Erythroblast (primary cell): ENCODE data around the gene ST6GALNAC2.

Experiments
- GATA1 ChIP-seq: IDR thresholded peaks from 2 replicates; pipeline ENCODE4 v1.6.1; 2011; ENCODE audit warnings: low read depth, mild to moderate bottlenecking, control low read depth, low read length, moderate library complexity
- POLR2A ChIP-seq: IDR thresholded peaks from 2 replicates; pipeline ENCODE4 v1.6.1; 2011; ENCODE audit warnings: mild to moderate bottlenecking, low read length

DNA sequence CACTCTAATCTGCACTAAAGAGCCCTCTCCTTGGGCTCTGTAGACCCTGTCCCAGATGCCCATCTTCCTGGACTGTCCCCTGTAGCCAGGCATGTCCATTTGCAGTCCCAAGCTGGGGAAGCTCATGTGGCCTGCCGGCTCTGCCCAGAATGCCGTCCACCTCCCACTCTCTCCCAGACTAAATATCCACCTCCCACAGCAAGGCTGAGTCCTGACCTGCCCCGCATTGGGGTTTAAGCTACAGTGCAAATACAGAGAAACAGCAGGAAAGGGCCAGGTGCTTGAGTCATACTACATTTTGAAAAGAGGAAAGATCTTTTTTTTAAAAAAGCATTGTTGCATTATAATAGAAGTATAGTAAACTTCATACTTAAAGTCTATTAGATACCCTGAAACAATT is 3.0 kb downstream of the ST6GALNAC2 start:
- TF ChIP-seq POLR2A, result no peak
- TF ChIP-seq GATA1, result no peak
